Transverse colon (tissue), 3 donors: Measurements from ENCODE around the gene NMS.

Source experiments
- CTCF ChIP-seq, 5 experiments: fragments of 200-600 bp in 3 of 5; fragments of 450-650 bp in 2 of 5; sonication (generic) in 3 of 5; IDR thresholded peaks; 1 replicate in 2 of 5; 2 replicates in 3 of 5; pipeline ENCODE4 v1.5.1; 2016 to 2017; ENCODE audit warnings: antibody characterized with exemption in 5 of 5, inconsistent platforms in 3 of 5, mild to moderate bottlenecking in 2 of 5, moderate library complexity in 1 of 5
- EP300 ChIP-seq: sonication (generic); formaldehyde crosslinking; IDR thresholded peaks from one replicate; pipeline ENCODE4 v1.6.1; 2017; ENCODE audit warnings: antibody characterized with exemption, low read depth

- TF ChIP-seq CTCF (IDR thresholded peaks at IDR 0.05) (no peak), EP300 (no peak)
Measured at GRCh38 chr2:100425573-100426383, 44.5 kb upstream of the NMS start.
